Stimulated activated CD8-positive, alpha-beta memory T cell treated with anti-CD3 and anti-CD28 coated beads, Interleukin-7, amount 100 ng/mL, for 4 hours (primary cell): ENCODE measurements around the gene PODNL1.

Source experiments
- DNase-seq, 2 donors: peaks; one replicate each; pipeline ENCODE4 v3.0.0-alpha.2; 2020; ENCODE audit warnings: low read depth in 2 of 2

The PODNL1 gene

DNA sequence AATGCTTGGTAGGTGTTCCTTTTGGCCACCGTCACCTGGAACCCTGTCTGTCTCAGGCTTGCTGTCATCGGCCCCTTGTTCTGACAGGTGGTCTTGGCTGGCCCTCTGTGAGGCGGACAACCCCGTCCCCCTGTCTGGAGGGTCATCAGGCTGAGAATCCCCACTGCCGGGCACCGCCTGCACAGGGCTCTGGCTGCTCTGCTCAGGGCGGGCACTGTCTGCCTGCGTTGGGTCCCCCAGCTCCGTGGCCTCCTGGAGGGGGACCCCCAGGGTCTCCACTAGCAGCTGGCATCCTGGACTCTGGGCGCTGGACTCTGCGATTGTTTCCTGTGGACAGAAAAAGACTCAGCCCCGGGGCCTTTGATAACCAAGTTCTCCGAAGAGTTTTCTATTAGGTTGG, 48.1 kb downstream of the PODNL1 start:
- no peak for DNase-seq

DNA sequence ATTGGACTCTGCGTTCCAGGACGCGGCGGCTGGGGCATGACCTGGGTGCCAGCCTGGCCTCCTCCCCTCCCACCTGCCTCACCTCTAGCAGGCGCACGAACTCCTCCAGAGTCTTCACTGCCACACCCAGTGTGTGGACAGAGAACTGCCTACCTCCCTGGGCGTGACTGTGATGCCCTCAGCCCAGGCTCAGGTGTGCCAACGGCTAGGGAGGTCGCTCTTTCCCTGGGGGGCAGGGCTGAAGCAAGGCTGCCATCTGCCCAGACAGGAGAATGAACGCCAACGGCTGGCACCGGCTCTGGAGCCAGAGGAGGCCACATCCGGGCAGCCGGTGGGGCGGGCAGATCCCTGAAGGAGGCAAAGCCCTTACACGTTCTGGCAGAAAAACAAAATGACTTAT, 49.9 kb downstream of the PODNL1 start:
- no peak for DNase-seq

DNA sequence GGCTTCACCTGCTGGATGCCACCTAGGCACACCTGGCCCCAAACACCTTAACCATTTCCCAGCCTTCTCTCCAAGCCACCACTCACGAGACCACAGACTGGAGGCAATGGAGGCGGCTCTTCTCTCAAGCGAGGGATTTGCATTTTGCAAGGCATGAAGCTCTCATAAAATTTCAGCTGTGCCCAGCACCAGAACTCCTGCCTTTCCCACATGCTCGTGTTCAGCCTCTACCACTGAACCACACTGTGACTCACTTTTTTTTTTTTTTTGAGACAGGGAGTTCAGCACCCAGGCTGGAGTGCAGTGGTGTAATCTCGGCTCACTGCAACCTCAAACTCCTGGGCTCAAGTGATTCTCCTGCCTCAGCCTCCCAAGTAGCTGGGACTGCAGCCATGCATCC, 50.7 kb downstream of the PODNL1 start:
- DNase-seq: no peak

DNA sequence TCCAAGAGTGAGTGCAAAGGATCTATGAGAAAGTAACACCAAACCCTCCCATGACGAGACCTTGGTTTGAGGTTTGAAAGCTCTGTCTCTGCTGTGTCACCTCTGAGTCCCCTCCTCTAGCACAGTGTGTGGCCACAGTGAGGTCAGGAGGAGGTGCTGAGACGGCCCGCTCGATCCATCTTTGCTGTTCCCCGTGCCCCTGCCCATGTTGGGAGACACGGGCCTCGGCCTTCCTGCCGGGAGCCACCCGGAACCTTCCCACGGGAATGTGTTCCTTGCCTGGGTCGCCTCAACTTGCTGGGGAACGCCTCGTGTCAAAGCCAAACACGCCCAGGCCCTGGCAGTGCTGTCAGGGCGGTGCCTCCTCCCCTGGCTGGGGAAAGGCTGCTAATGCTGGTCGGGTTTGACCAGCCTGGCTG, 51.2 kb downstream of the PODNL1 start:
- DNase-seq: peak in 1 of 2 donors; percentile 33

DNA sequence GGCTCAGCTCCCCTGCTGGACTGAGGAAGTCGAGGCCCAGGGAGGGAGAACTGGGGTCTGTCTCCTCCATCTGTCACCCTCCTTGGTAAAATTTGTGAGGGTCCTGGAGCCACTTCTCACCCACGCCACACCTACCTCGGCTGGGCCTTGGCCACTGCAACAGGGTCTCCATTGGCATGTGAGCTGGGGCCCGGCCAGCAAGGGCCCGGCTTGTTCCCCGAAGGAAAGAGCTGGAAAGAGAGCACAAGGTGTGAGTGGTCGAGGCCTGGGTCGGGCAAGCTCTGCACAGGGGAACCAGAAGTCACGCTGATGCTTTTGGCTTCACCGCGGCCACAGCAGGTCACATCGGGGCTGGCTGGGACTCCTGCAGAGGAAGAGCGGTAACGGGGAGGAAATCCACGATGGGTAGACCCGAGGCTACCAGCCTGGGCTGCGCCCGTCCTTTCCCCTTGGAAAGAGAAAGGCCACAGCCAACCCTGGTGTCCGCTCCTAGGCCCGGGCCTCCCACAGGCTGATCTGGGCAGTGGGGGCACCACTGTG, 52.3 kb downstream of the PODNL1 start:
- no peak for DNase-seq

DNA sequence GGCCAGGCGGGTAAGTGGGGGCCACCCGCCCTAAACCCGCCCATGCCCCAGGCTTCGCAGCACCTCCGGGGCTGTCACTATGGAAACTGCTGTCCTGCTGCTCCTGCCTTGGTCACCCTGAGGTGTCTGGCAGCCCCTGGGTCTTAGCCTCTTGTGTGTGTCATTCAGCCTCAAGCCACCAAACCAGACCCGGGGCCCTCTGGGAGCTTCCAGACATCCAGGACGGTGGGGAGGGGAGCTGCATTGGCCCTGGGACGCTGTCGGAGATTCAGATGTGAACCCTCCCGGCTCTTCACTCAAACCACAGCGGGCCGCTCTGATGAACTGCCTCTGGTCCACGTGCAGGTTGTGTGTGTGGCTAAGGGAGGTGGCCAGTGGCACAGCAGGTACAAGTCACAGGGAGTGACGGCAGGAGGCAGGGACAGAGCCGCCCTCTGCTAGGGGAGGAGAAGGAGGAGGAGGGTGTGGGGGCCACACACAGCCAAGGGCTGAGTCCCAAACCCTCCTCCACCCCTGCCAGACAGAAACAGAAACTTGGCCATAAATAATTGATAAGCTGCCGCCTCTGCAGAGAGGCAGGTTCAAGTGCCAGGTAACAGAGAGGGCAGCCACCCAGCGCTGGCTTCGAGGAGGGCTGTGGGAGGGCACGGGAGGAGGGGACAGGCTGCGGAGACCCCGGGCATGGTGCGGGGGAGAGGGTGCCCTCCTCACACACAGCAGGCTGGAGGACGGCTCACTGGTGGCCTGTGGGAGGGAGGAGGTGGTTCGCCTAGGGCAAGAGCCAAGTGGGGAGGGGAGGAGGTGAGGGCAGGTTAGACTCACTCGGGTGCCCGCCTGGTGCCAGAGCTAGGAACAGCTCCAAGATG, 53.3 kb downstream of the PODNL1 start:
- no peak for DNase-seq

DNA sequence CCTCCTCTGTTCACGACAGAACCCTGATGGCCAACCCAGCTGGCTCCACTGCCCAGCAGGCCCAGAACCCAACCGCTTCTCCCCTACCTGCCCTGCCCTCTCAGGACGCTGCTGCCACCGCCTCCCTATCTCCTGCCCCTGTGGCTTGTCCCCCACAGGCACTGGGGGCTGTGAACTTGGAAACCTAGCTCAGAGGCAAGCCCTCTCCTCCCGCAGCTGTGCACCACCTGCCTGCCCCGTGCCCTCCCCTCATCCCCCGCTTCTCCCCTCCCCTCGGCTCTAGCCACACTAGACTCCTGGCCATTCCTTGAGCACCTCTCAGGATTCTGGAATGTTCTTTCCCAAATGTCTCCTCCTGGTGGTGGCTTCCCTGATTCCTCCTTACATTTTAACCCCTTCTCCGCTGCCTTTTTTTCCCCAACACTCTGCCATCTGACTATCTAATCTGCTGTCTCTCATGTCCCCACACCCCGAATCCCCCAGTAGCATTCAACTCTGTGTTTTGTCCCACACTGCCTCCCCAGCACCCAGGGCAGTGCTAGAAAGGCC, 54.6 kb downstream of the PODNL1 start:
- DNase-seq: no peak

DNA sequence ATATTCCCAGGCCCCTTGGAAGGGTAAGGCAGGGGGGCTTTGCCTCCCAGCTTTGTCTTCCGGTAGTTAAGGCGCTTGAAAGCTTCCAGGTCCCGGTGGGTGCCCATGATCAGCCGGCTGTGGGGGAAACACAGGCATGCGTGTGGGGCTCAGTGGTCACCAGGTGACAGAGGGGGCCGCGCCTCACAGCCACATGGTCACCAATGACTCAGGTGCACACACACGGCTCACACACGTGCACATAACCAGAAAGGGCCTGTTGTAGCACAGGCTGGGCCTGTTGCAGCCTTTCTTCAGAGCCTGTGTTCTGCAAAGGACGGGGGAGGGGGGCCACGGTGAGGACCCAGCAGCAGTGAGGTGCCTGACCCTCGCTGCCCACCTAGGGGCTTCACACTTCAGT, 55.4 kb downstream of the PODNL1 start:
- no peak for DNase-seq

DNA sequence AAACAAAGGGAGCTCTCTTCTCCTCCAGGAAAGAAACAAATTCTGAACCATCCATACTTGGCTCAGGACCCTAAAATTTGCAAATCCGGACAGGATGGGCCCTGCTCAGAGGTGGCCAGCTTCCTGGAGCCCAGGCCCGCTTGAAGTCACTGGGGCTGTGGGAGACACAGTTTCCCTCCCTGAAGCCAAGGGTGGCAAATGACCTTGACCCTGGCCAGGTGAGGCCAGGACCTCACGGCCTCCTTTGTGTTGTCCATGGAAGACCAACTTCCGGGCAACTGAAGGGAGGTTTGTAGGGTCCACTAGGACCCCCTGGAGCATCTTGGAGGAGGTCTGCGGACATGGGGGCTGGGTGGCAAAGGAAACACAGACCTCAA, 55.8 kb downstream of the PODNL1 start:
- DNase-seq: no peak

DNA sequence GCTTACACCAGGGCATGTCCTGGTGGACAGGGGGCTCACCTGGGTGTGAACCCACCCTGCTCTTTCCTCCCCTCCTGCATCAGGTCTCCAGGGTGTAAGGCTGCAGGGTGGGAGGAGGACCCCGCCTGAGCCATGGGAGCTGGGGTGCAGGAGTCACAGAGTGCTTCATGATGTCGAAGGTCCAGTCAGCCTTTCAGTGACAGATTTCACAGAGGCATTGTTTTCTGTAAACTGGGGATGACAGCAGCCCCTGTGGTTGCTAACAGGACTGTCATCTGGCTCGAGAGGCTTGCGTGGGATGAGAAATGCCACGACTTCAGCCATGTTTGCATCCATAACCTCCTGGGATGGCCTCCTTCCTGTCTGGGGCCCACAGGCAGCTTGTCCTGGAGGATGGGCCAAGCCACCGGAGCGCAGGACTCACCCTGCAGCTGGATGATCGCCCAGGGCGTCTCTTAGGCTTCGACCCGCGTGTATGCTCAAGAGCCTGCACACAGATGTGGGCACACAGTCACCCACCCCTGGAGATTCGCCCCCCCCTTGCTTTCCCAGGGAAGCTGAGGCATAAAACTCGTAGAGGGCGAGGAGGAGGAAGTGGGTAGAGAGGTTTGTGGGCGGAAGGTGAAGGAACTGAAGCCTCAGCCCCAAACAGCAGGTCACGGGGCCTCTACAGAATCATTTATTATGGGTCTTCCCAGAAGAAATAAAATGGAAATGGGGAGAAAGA, 56.4 kb downstream of the PODNL1 start:
- DNase-seq: no peak

DNA sequence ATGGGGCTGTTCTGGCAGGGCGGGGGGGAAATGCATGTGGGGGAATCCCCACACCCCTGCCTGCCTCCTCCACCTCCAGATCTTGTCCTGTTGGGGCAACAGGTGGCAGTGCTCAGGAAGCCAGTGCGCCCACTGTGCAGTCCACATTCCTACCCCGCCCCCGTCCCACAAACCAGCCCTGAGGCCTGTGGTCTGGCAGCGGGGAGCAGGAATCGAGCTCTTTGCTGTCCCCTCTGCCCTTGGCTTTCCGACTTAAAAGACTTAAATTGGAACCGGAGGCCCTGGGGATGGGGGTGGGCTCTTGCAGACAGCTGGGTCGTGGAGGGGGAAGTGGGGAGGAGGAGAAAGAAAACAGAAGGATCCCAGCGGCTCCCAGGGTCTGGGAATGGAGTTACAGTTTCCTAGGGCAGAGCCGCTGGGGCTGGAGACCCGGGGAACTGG, 56.9 kb downstream of the PODNL1 start:
- DNase-seq: no peak
